ENCODE measurements around the gene DUSP22. TPM values are rescaled to one million over a fixed set of nuclear protein-coding genes. Genes with fewer than 3 reads are reported as not detected.

Gene DUSP22
- total RNA-seq, 1 experiment from 2014 or later, result 25.0 TPM

DNA sequence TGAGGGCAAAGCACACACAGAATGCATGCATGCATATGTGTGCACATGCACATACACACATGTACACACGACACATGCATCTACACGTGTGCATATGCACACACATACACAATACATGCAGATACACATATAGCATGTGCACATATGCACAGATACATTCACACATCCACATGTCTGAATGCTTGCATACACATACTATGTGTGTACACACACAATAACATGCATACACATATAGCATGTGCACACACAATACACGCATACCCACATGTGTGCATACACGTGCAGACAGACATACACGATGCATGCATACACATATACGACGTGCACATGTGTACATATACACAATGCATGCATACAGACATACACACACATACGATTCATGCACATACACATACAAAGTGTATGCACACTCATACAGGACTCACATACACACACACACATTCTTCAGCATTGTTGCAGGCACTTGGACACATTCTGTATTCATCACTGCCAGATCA lies 75.1 kb downstream of the DUSP22 start:
- Histone ChIP-seq H2BK120ac (ENCODE audit: low read depth, low read length, poor library complexity, severe bottlenecking) (no peak overlapping the region), H3K79me2 (ENCODE audit: insufficient read depth, low read length) (no peaks in the 10 kb centered on the region), H3K9me3 (ENCODE audit: control insufficient read depth, low read depth, low read length) (peaks cover 65% of the 10 kb centered on the region), H3K27ac (ENCODE audit: insufficient read length, low read depth, low read length) (no peak overlapping the region), H3K4me2 (ENCODE audit: insufficient read depth, insufficient read length, low read length) (no peak overlapping the region), H3K4ac (ENCODE audit: low read depth, low read length) (no peak overlapping the region), H3K79me1 (ENCODE audit: insufficient read depth, low read depth, low read length, poor library complexity, severe bottlenecking) (no peaks in the 10 kb centered on the region), H3T11ph (ENCODE audit: low read length) (no peak overlapping the region), H4K5ac (ENCODE audit: insufficient read length, low read depth, low read length) (no peak overlapping the region), H3K4me1 (ENCODE audit: insufficient read depth, low read length) (no peaks in the 10 kb centered on the region), H2BK12ac (ENCODE audit: insufficient read length, low read depth, low read length) (no peak overlapping the region), H3K18ac (ENCODE audit: insufficient read length, low read depth, low read length) (no peak overlapping the region), H3K23me2 (ENCODE audit: insufficient read length, low read depth, low read length, poor library complexity, severe bottlenecking) (no peaks in the 10 kb centered on the region), H3K23ac (ENCODE audit: insufficient read length, low read depth, low read length) (no peak overlapping the region), H3K56ac (ENCODE audit: insufficient read length, low read depth, low read length) (no peak overlapping the region), H3K14ac (ENCODE audit: insufficient read depth, low read length) (no peak overlapping the region), H2AK5ac (ENCODE audit: insufficient read length, low read length) (no peak overlapping the region), H3K9ac (ENCODE audit: extremely low read depth, insufficient read length, low read length) (no peak overlapping the region), H2BK15ac (ENCODE audit: low read depth, low read length) (no peak overlapping the region), H2BK20ac (ENCODE audit: low read depth, low read length, poor library complexity, severe bottlenecking) (no peak overlapping the region), H4K91ac (ENCODE audit: insufficient read length, low read depth, low read length) (no peak overlapping the region), H2AFZ (ENCODE audit: low read length) (no peak overlapping the region), H2BK5ac (ENCODE audit: insufficient read length, low read length) (no peak overlapping the region), H3K27me3 (ENCODE audit: insufficient read depth, low read length) (no peaks in the 10 kb centered on the region), H4K20me1 (ENCODE audit: control insufficient read depth, insufficient read depth, insufficient read length) (no peaks in the 10 kb centered on the region), H4K8ac (replicated peaks; ENCODE audit: insufficient read length, low read depth, low read length) (no peak overlapping the region)
- peaks cover 21 to 29% (median 28%) of the 10 kb centered on the region in 3 experiments for H3K36me3 Mint-ChIP-seq (ENCODE audit: insufficient read depth in 1 of 3, low read depth in 3 of 3)
- peaks cover 86 to 90% of the 10 kb centered on the region in 2 experiments for H3K9me3 Mint-ChIP-seq
- WGBS (ENCODE audit: extremely low coverage, insufficient read length, low lambda C conversion rate), result no CpG with 5 or more reads among the region's 8 CpGs
- H3K27me3 Mint-ChIP-seq (ENCODE audit: low read depth), result peaks cover 37% of the 10 kb centered on the region
- no peaks in the 10 kb centered on the region for H3K4me1 Mint-ChIP-seq
- no peak overlapping the region for H3K4me3 Mint-ChIP-seq
- no peak for TF ChIP-seq CTCF (conservative IDR thresholded peaks at IDR 0.05)
- H3K27ac Mint-ChIP-seq, result no peak overlapping the region
- no peak for DNase-seq

Data from H9 (cell line).